Uterus (tissue), 4 donors: Measurements from ENCODE around the gene ATP5ME. TPM values are rescaled to one million over a fixed set of nuclear protein-coding genes. Genes with fewer than 3 reads are reported as not detected.

Source experiments
- DNase-seq, 2 donors: peaks; one replicate each; pipeline ENCODE4 v3.0.0-alpha.2; 2019 to 2020
- H3K27ac ChIP-seq, 2 donors: fragments of 200-600 bp; sonication (generic); 1 replicate in 1 of 2; 2 replicates in 1 of 2; pipeline ENCODE4 v1.5.1; 2016 to 2018
- H3K27me3 ChIP-seq, 2 donors: fragments of 200-600 bp; sonication (generic); one replicate each; pipeline ENCODE4 v1.5.1; 2018 to 2019; ENCODE audit warnings: control low read depth in 1 of 2
- H3K36me3 ChIP-seq, 2 donors: fragments of 200-600 bp; sonication (generic); one replicate each; pipeline ENCODE4 v1.5.1; 2019; ENCODE audit warnings: control low read depth in 1 of 2
- H3K4me1 ChIP-seq, 2 donors: fragments of 200-600 bp; sonication (generic); one replicate each; pipeline ENCODE4 v1.5.1; 2018 to 2019; ENCODE audit warnings: control low read depth in 1 of 2
- H3K4me3 ChIP-seq, 2 donors: fragments of 200-600 bp; sonication (generic); 1 replicate in 1 of 2; 2 replicates in 1 of 2; pipeline ENCODE4 v1.5.1; 2018 to 2019; ENCODE audit warnings: mild to moderate bottlenecking in 1 of 2
- H3K9me3 ChIP-seq, 2 donors: fragments of 200-600 bp; sonication (generic); one replicate each; pipeline ENCODE4 v1.5.1; 2019; ENCODE audit warnings: control low read depth in 1 of 2
- CTCF ChIP-seq, 4 experiments: fragments of 200-600 bp in 2 of 4; fragments of 450-650 bp in 2 of 4; sonication (generic) in 2 of 4; IDR thresholded peaks; one replicate each; pipeline ENCODE4 v1.5.1; 2016 to 2019; ENCODE audit warnings: antibody characterized with exemption in 4 of 4, mild to moderate bottlenecking in 2 of 4, moderate library complexity in 1 of 4
- POLR2A ChIP-seq, 2 donors: fragments of 450-650 bp; IDR thresholded peaks; one replicate each; pipeline ENCODE4 v1.6.1; 2016; ENCODE audit warnings: antibody characterized with exemption in 2 of 2, mild to moderate bottlenecking in 1 of 2, moderate library complexity in 1 of 2
- intact Hi-C: fragments of 100-400 bp; cut with DNase I; formaldehyde crosslinking; loops from one replicate; pipeline ENCODE4 v1.15.1; 2023; ENCODE audit warnings: low total_unique reads
- total RNA-seq, 4 donors: library from RNA; depleted of rRNA in 3 of 4; stranded (reverse); fragments of >200 nt in 3 of 4; gene quantifications; one replicate each; pipeline versions ENCODE4 v1.1.0 to v1.2.4, GENCODE V29; 2014 to 2023
- donor health status: DM: yes; HTN: yes; CAD: no.

ATP5ME gene
- total RNA-seq, 4 donors from 2014 or later = 24.1 to 168 (median 64.2) TPM

GRCh38 chr4:660401-660800 is 13.7 kb downstream of the ATP5ME start:
- Histone ChIP-seq H3K4me1 (no peaks in the 10 kb centered on the region), H3K27me3 (no peaks in the 10 kb centered on the region), H3K9me3 (no peaks in the 10 kb centered on the region), H3K27ac (no peak overlapping the region), H3K4me3 (no peak overlapping the region), H3K36me3 (no peaks in the 10 kb centered on the region)
- TF ChIP-seq POLR2A (IDR thresholded peaks at IDR 0.05) = no peak
- no peak for TF ChIP-seq CTCF (IDR thresholded peaks at IDR 0.05)
- DNase-seq = no peak
- intact Hi-C loops = no loop called here

GRCh38 chr4:659851-660250 is 14.2 kb downstream of the ATP5ME start:
- DNase-seq = no peak
- intact Hi-C loops = no loop called here
- TF ChIP-seq CTCF (IDR thresholded peaks at IDR 0.05) (no peak), POLR2A (IDR thresholded peaks at IDR 0.05) (no peak)
- H3K4me3 ChIP-seq = no peak overlapping the region
- no peaks in the 10 kb centered on the region for H3K36me3 ChIP-seq
- H3K27me3 ChIP-seq = no peaks in the 10 kb centered on the region
- no peaks in the 10 kb centered on the region for H3K4me1 ChIP-seq
- H3K9me3 ChIP-seq = no peaks in the 10 kb centered on the region
- no peak overlapping the region for H3K27ac ChIP-seq

- TF ChIP-seq CTCF (IDR thresholded peaks at IDR 0.05) = no peak
- no peak for TF ChIP-seq POLR2A (IDR thresholded peaks at IDR 0.05)
- no peak for DNase-seq
- Histone ChIP-seq H3K27me3 (no peaks in the 10 kb centered on the region), H3K36me3 (no peaks in the 10 kb centered on the region), H3K27ac (no peak overlapping the region), H3K9me3 (no peaks in the 10 kb centered on the region), H3K4me3 (no peak overlapping the region), H3K4me1 (no peaks in the 10 kb centered on the region)
- intact Hi-C loops = no loop called here
These were observed 15.1 kb downstream of the ATP5ME start for GRCh38 chr4:658681-659667.

GRCh38 chr4:657834-658667 is 16.0 kb downstream of the ATP5ME start:
- Histone ChIP-seq H3K36me3 (no peaks in the 10 kb centered on the region), H3K4me1 (no peaks in the 10 kb centered on the region), H3K9me3 (no peaks in the 10 kb centered on the region), H3K27me3 (no peaks in the 10 kb centered on the region), H3K27ac (no peak overlapping the region), H3K4me3 (no peak overlapping the region)
- intact Hi-C loops = no loop called here
- no peak for DNase-seq
- TF ChIP-seq CTCF (IDR thresholded peaks at IDR 0.05) (no peak), POLR2A (IDR thresholded peaks at IDR 0.05) (no peak)
